ENCODE data around the gene WDR77.

DNA sequence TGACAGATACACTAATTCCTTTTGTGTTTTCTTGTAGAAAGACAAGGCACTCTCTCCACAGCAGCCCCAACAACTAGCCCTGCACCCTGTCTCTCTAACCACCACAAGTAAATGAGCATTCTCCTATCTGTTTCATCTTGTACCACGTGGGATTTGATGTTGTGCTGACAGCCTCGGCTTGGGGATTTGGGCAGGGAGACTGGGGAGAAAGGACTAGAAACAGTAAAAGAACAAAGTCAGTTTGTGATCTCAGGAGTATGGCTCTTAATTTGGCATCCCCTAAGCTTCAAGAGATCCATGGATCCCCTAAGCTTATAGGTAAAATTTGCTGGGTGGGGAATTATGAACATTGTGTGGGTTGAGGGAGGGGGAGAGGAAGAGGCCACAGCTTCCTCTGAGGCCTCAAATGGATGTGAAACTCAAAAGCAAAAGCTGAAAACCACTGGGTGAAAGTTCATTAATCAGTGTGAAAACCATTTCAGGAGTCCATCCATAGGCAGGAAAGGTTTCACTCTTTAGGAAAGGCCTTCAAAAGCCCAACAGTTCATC, 27.8 kb upstream of the WDR77 start:
- TF ChIP-seq, protein P1, sequence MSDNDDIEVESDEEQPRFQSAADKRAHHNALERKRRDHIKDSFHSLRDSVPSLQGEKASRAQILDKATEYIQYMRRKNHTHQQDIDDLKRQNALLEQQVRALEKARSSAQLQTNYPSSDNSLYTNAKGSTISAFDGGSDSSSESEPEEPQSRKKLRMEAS (IDR thresholded peaks at IDR 0.05) = no peak
- TF ChIP-seq, protein P2, sequence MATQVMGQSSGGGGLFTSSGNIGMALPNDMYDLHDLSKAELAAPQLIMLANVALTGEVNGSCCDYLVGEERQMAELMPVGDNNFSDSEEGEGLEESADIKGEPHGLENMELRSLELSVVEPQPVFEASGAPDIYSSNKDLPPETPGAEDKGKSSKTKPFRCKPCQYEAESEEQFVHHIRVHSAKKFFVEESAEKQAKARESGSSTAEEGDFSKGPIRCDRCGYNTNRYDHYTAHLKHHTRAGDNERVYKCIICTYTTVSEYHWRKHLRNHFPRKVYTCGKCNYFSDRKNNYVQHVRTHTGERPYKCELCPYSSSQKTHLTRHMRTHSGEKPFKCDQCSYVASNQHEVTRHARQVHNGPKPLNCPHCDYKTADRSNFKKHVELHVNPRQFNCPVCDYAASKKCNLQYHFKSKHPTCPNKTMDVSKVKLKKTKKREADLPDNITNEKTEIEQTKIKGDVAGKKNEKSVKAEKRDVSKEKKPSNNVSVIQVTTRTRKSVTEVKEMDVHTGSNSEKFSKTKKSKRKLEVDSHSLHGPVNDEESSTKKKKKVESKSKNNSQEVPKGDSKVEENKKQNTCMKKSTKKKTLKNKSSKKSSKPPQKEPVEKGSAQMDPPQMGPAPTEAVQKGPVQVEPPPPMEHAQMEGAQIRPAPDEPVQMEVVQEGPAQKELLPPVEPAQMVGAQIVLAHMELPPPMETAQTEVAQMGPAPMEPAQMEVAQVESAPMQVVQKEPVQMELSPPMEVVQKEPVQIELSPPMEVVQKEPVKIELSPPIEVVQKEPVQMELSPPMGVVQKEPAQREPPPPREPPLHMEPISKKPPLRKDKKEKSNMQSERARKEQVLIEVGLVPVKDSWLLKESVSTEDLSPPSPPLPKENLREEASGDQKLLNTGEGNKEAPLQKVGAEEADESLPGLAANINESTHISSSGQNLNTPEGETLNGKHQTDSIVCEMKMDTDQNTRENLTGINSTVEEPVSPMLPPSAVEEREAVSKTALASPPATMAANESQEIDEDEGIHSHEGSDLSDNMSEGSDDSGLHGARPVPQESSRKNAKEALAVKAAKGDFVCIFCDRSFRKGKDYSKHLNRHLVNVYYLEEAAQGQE (IDR thresholded peaks at IDR 0.05; ENCODE audit: low read depth) = no peak
- TF ChIP-seq YY1 (IDR thresholded peaks at IDR 0.05; ENCODE audit: low read depth) (no peak), RAD21 (IDR thresholded peaks at IDR 0.05; ENCODE audit: low read depth) (no peak), TCF12 (IDR thresholded peaks at IDR 0.05; ENCODE audit: low read depth) (no peak), EGR1 (IDR thresholded peaks at IDR 0.05) (no peak), TAF1 (IDR thresholded peaks at IDR 0.05; ENCODE audit: low read depth) (no peak), EP300 (IDR thresholded peaks at IDR 0.05; ENCODE audit: borderline replicate concordance) (no peak), CREB1 (IDR thresholded peaks at IDR 0.05; ENCODE audit: low read depth) (no peak), NFIC (IDR thresholded peaks at IDR 0.05) (no peak)
